Keratinocyte (primary cell): ENCODE data around the gene TMEM174.

ENCODE experiments used
- EZH2 ChIP-seq: IDR thresholded peaks from one replicate; pipeline ENCODE4 v1.6.1; 2012; ENCODE audit warnings: inconsistent platforms, mild to moderate bottlenecking, low read length, moderate library complexity
- TF ChIP-seq, protein P1 (sequence below), 3 experiments: IDR thresholded peaks in 1 of 3; conservative IDR thresholded peaks in 1 of 3; optimal IDR thresholded peaks in 1 of 3; 2 replicates in 2 of 3; 3 replicates in 1 of 3; pipeline versions ENCODE3 to v1.5.1; 2011; ENCODE audit warnings: low read length in 3 of 3, mild to moderate bottlenecking in 3 of 3, moderate library complexity in 2 of 3, control low read depth in 1 of 3, inconsistent platforms in 1 of 3; ENCODE audit not compliant: insufficient read depth in 2 of 3; ENCODE audit errors: extremely low read depth in 1 of 3

DNA sequence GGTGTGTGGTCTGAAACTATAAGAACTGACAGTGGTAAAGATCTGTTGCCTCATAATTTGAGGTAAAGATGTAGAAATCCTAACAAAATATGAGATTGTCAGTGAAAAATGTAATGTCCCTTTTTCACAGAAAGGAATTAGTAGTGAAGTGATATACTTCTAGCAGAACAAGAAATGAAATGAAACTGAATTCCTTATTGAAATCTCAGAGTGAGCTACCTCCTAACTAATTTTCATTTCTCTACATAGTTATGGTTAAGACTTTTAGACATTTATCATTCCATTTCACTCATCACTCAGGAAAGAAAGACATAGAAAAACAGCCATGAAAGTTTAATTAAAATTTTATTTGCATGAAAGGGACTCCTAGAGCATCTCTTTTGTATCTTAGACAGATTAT lies 48.7 kb downstream of the TMEM174 start:
- TF ChIP-seq, protein P1, sequence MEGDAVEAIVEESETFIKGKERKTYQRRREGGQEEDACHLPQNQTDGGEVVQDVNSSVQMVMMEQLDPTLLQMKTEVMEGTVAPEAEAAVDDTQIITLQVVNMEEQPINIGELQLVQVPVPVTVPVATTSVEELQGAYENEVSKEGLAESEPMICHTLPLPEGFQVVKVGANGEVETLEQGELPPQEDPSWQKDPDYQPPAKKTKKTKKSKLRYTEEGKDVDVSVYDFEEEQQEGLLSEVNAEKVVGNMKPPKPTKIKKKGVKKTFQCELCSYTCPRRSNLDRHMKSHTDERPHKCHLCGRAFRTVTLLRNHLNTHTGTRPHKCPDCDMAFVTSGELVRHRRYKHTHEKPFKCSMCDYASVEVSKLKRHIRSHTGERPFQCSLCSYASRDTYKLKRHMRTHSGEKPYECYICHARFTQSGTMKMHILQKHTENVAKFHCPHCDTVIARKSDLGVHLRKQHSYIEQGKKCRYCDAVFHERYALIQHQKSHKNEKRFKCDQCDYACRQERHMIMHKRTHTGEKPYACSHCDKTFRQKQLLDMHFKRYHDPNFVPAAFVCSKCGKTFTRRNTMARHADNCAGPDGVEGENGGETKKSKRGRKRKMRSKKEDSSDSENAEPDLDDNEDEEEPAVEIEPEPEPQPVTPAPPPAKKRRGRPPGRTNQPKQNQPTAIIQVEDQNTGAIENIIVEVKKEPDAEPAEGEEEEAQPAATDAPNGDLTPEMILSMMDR (optimal IDR thresholded peaks at IDR 0.05 in 1 of 3, IDR thresholded peaks at IDR 0.05 in 1 of 3, conservative IDR thresholded peaks at IDR 0.05 in 1 of 3; ENCODE audit: extremely low read depth in 1 of 3, insufficient read depth in 2 of 3, low read length in 3 of 3) = no peak
- no peak for TF ChIP-seq EZH2
